Kidney epithelial cell (primary cell): ENCODE results near the gene PDE10A. TPM values are rescaled to one million over a fixed set of nuclear protein-coding genes. Genes with fewer than 3 reads are reported as not detected.

Experiments used
- DNase-seq: peaks from one replicate; pipeline ENCODE4 v3.0.0-alpha.2; 2010; ENCODE audit warnings: low read depth
- H3K27me3 ChIP-seq: 2 replicates; pipeline ENCODE4 v1.6.0; 2011; ENCODE audit warnings: low read length; ENCODE audit not compliant: control insufficient read depth, insufficient read depth
- H3K36me3 ChIP-seq: 2 replicates; pipeline ENCODE4 v1.5.1; 2011; ENCODE audit warnings: low read length; ENCODE audit not compliant: control insufficient read depth, insufficient read depth
- H3K4me3 ChIP-seq: 2 replicates; pipeline ENCODE4 v1.5.1; 2011; ENCODE audit warnings: low read depth, mild to moderate bottlenecking, control low read depth, low read length
- CTCF ChIP-seq: IDR thresholded peaks from 2 replicates; pipeline ENCODE4 v1.5.1; 2011; ENCODE audit warnings: mild to moderate bottlenecking, moderate library complexity, low read length, control low read depth, inconsistent platforms; ENCODE audit not compliant: insufficient read depth, poor library complexity, severe bottlenecking
- total RNA-seq: library from RNA; depleted of rRNA; stranded (reverse); fragments of >200 nt; gene quantifications from 2 replicates; pipeline ENCODE4 v1.2.3, GENCODE V29; 2015

Gene PDE10A
- total RNA-seq, 1 donor from 2014 or later = 13.0 TPM

GRCh38 chr6:165652766-165653165 is 10.3 kb downstream of the PDE10A start:
- no peak for TF ChIP-seq CTCF
- H3K4me3 ChIP-seq = no peak overlapping the region
- no peaks in the 10 kb centered on the region for H3K36me3 ChIP-seq
- no peaks in the 10 kb centered on the region for H3K27me3 ChIP-seq
- no peak for DNase-seq

GRCh38 chr6:165649166-165650137 is 13.6 kb downstream of the PDE10A start:
- TF ChIP-seq CTCF = no peak
- Histone ChIP-seq H3K36me3 (no peaks in the 10 kb centered on the region), H3K4me3 (no peak overlapping the region), H3K27me3 (no peaks in the 10 kb centered on the region)
- no peak for DNase-seq

- no peak for TF ChIP-seq CTCF
- no peaks in the 10 kb centered on the region for H3K36me3 ChIP-seq
Observed at GRCh38 chr6:165647041-165647440, 16.0 kb downstream of the PDE10A start.

GRCh38 chr6:165645919-165646318 is 17.1 kb downstream of the PDE10A start:
- H3K36me3 ChIP-seq = no peaks in the 10 kb centered on the region
- no peaks in the 10 kb centered on the region for H3K27me3 ChIP-seq
- no peak for DNase-seq
- no peak overlapping the region for H3K4me3 ChIP-seq
- no peak for TF ChIP-seq CTCF

More at GRCh38 chr6:165647041-165647440, 16.0 kb downstream of the PDE10A start:
- DNase-seq = no peak
- no peak overlapping the region for H3K4me3 ChIP-seq
- H3K27me3 ChIP-seq = no peaks in the 10 kb centered on the region

- no peak for DNase-seq
- Histone ChIP-seq H3K36me3 (no peaks in the 10 kb centered on the region), H3K27me3 (no peaks in the 10 kb centered on the region), H3K4me3 (no peak overlapping the region)
- TF ChIP-seq CTCF = no peak
Observed at GRCh38 chr6:165644586-165645266, 18.3 kb downstream of the PDE10A start.
